Activated B cell treated with CpG ODN at 0.5 μM for 24 hours (primary cell): Measurements from ENCODE around the gene CNTNAP4. TPM values are rescaled to one million over a fixed set of nuclear protein-coding genes. Genes with fewer than 3 reads are reported as not detected.

Experiments
- ATAC-seq: fragments of 200-7000 bp; cut with Tn5 transposase; one replicate; pipeline ENCODE4 v1.10.0; 2021; ENCODE audit warnings: low read depth, mild to moderate bottlenecking, moderate library complexity
- CTCF ChIA-PET: fragments of 350-600 bp; sonication (Branson Sonifier 250); formaldehyde crosslinking; loops from one replicate; lab custom pipeline; 2021; ENCODE audit warnings: antibody characterized with exemption; lab: Charles Lee
- POLR2A ChIA-PET: fragments of 350-600 bp; sonication (Branson Sonifier 250); formaldehyde crosslinking; loops from one replicate; lab custom pipeline; 2021; ENCODE audit warnings: antibody characterized with exemption; lab: Charles Lee
- DNase-seq: peaks from one replicate; pipeline ENCODE4 v3.0.0; 2022
- H3K27ac Mint-ChIP-seq: one replicate; pipeline ENCODE4 v1.8.0; 2020; ENCODE audit warnings: mixed read lengths
- H3K27me3 Mint-ChIP-seq: one replicate; pipeline ENCODE4 v1.8.0; 2021; ENCODE audit warnings: mixed read lengths
- H3K36me3 Mint-ChIP-seq: one replicate; pipeline ENCODE4 v1.8.0; 2021; ENCODE audit warnings: low read depth, mixed read lengths
- H3K4me1 Mint-ChIP-seq: one replicate; pipeline ENCODE4 v1.8.0; 2021; ENCODE audit warnings: mixed read lengths
- H3K4me3 Mint-ChIP-seq: one replicate; pipeline ENCODE4 v1.8.0; 2020; ENCODE audit warnings: mild to moderate bottlenecking, mixed read lengths
- H3K9me3 Mint-ChIP-seq: one replicate; pipeline ENCODE4 v1.8.0; 2020; ENCODE audit warnings: mixed read lengths
- CTCF ChIP-seq: fragments of 200-600 bp; IDR thresholded peaks from one replicate; pipeline ENCODE4 v1.8.0; 2022; ENCODE audit warnings: antibody characterized with exemption, mild to moderate bottlenecking
- intact Hi-C: fragments of 100-400 bp; cut with micrococcal nuclease; formaldehyde crosslinking; loops from one replicate; pipeline ENCODE4 v1.15.1; 2024
- total RNA-seq: library from RNA; stranded (reverse); gene quantifications from 2 replicates; pipeline ENCODE4 v1.2.3, GENCODE V29; 2022

CNTNAP4 gene
- total RNA-seq, 1 donor from 2014 or later = not detected

- ATAC-seq = no peak
- ChIA-PET CTCF (no interaction called here), POLR2A (no interaction called here)
- H3K4me3 Mint-ChIP-seq = no peak overlapping the region
- intact Hi-C loops = no loop called here
- H3K4me1 Mint-ChIP-seq = no peaks in the 10 kb centered on the region
- no peaks in the 10 kb centered on the region for H3K36me3 Mint-ChIP-seq
- peaks cover 6% of the 10 kb centered on the region for H3K9me3 Mint-ChIP-seq
- DNase-seq = no peak
- TF ChIP-seq CTCF = no peak
- no peak overlapping the region for H3K27ac Mint-ChIP-seq
- no peaks in the 10 kb centered on the region for H3K27me3 Mint-ChIP-seq
These were observed 58.2 kb downstream of the CNTNAP4 start for GRCh38 chr16:76335180-76335974.

DNA sequence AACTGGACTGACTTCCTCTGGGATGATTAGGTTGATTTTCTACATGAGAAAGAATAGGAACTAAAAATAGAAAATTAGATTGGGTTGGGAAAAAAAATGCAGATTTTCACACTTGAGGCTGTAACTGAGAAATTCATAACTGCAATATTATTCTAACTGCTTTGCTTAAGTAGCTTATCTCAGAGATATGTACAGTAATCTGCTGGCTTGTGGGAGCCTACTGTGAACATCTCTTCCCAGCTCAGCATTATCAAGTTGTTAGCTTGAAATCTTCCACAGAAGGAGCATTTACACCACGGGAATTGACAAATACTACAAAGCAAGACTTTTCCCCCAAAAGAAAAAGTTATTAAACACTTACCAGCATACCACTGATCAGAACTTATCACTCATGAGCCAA is 58.9 kb downstream of the CNTNAP4 start:
- DNase-seq = no peak
- CTCF ChIA-PET = no interaction called here

DNA sequence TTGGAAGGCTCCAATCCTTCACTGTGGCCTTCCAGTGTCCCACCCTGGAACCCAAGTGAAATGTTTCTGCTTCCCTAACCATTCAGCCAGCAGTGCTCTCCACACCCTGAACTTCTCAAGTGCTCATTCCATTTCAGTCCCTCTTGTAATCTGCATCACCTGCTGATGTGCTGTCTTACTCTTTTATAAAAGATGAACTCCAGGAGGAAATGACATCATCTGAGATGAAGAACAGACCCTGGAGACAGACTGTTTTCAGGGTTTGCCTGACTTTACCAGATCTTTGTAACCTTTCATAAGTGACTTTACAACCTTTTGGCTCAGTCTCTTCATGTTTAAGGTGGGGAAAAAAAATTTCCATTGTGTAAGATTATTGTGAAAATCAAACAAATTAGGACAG is 61.3 kb downstream of the CNTNAP4 start:
- ATAC-seq = no peak
- no peaks in the 10 kb centered on the region for H3K4me1 Mint-ChIP-seq
- TF ChIP-seq CTCF = no peak
- ChIA-PET CTCF (no interaction called here), POLR2A (no interaction called here)
- no peak overlapping the region for H3K27ac Mint-ChIP-seq
- no peak overlapping the region for H3K4me3 Mint-ChIP-seq
- no peak for DNase-seq
- no peaks in the 10 kb centered on the region for H3K27me3 Mint-ChIP-seq
- intact Hi-C loops = no loop called here
- H3K36me3 Mint-ChIP-seq = no peaks in the 10 kb centered on the region
- peaks cover 6% of the 10 kb centered on the region for H3K9me3 Mint-ChIP-seq

More for the DNA sequence above, 58.9 kb downstream of the CNTNAP4 start:
- TF ChIP-seq CTCF = no peak
- POLR2A ChIA-PET = no interaction called here
- H3K27ac Mint-ChIP-seq = no peak overlapping the region
- no peaks in the 10 kb centered on the region for H3K27me3 Mint-ChIP-seq
- ATAC-seq = no peak
- H3K4me3 Mint-ChIP-seq = no peak overlapping the region
- intact Hi-C loops = no loop called here
- H3K4me1 Mint-ChIP-seq = no peaks in the 10 kb centered on the region
- peaks cover 6% of the 10 kb centered on the region for H3K9me3 Mint-ChIP-seq
- no peaks in the 10 kb centered on the region for H3K36me3 Mint-ChIP-seq

DNA sequence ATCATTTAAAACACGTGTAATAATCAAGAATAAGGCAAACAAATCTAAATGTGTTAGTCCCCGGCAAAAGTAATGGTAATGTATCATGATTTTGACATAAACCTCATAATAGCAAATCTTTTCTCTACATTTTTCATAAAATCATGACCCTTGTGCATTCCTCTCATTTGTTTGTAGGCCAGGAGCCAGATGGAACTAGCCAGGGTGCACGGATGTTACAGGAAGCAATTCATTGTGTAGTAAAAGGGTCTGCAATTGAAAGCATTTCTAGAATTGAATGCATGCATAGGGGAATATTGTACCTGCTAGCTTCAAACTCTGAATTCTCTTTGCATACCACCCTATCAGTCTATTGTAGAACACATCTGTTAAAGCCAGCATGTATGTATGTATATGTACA is 66.6 kb downstream of the CNTNAP4 start:
- ChIA-PET CTCF (no interaction called here), POLR2A (no interaction called here)
- H3K9me3 Mint-ChIP-seq = no peaks in the 10 kb centered on the region
- H3K4me1 Mint-ChIP-seq = no peaks in the 10 kb centered on the region
- no peak for TF ChIP-seq CTCF
- DNase-seq = no peak
- H3K36me3 Mint-ChIP-seq = no peaks in the 10 kb centered on the region
- no peaks in the 10 kb centered on the region for H3K27me3 Mint-ChIP-seq
- H3K4me3 Mint-ChIP-seq = no peak overlapping the region
- no peak for ATAC-seq
- intact Hi-C loops = no loop called here
- no peak overlapping the region for H3K27ac Mint-ChIP-seq

DNA sequence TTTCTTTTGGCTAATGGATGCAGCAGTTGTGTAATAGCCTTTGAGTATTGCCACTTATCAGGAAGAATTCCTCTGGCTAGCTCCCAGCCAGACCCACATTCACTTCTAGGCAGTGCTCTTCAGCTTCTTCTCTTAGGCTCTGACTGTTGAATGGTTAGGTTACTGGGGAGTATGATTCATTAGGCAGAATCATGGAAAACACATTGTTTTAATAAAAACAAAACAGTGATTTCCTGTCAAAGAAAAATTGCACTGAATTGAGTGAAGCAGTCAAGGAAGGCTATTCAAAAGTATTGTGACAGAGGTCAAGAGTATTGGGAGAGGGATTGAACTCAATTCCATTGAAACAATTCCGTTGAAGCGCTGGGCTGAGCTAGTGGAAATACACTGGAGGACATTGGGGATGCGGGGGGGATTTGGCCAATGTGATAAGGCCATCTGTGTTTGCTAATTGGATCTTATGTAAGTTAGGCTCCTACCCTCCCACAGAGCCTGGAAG is 68.0 kb downstream of the CNTNAP4 start:
- Mint-ChIP-seq H3K27ac (no peak overlapping the region), H3K4me3 (no peak overlapping the region), H3K4me1 (no peaks in the 10 kb centered on the region), H3K36me3 (no peaks in the 10 kb centered on the region), H3K27me3 (no peaks in the 10 kb centered on the region), H3K9me3 (no peaks in the 10 kb centered on the region)
- no peak for TF ChIP-seq CTCF
- ChIA-PET POLR2A (no interaction called here), CTCF (no interaction called here)
- intact Hi-C loops = no loop called here
- DNase-seq (no peak), ATAC-seq (no peak)
